ELR (cell line): ENCODE data around the gene VAC14.

Experiments used
- DNase-seq: peaks from one replicate; pipeline ENCODE4 v3.0.0-alpha.2; 2015; ENCODE audit warnings: low read depth

VAC14 gene

DNA sequence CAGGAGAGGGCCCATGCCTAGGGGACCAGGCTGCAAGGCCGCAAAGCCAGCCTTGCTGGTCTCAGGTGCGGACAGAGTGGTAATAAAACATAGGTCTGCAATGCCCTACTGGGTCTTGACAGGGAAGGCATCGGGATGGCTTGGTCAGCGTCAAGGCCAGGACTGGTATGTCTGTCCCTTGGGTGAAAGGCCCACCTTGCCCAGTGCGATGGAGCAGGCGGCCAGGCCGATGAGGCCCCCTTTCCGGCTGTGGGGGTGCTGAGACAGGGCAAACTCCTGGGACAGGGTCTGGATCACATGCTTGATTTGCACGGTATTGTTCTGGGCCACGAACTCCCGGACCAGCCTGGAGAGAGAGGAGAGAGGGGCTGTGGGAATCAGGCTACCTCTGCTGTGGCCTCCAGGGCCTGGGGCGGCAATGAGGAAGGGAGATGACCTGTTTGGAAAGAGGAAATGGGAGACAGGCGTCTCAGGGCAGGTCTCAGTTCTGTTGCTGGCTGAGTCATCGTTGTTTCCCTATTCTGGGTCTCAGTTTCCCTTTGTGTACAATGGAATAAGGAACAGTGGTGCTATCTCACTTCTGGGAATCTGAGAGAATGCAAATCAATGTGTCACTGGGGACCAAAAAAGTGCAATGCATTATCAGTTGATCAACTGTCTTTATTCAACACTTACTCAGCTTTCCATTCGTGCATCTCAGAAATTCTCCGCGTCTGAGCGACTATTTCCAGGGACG lies 14.8 kb downstream of the VAC14 start:
- no peak for DNase-seq

GRCh38 chr16:70784692-70785555 lies 16.0 kb downstream of the VAC14 start:
- no peak for DNase-seq

GRCh38 chr16:70782237-70782636 lies 18.7 kb downstream of the VAC14 start:
- DNase-seq, result no peak

GRCh38 chr16:70781800-70782199 lies 19.2 kb downstream of the VAC14 start:
- DNase-seq, result no peak

- no peak for DNase-seq
These were observed 20.4 kb downstream of the VAC14 start for GRCh38 chr16:70780546-70780945.

GRCh38 chr16:70779361-70779760 lies 21.6 kb downstream of the VAC14 start:
- DNase-seq, result no peak

DNA sequence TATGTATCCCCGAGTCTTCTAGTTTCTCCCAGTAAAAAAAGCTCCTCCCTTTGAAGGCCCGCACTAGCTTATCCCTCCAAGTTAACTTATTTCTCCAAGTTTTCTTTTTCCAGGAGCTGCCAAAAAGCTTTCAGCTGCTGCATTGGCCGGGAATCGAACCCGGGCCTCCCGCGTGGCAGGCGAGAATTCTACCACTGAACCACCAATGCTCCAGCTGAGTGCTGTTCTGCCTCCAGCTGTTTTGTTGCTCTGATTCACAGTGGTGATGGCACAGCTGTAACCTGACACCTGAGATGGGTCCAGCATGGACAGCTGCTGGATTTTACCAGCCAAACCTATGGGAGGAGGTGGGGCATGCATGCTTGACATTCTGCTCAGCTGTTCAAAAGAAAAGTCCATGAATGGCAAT lies 22.1 kb downstream of the VAC14 start:
- DNase-seq, result peak; percentile 83

- DNase-seq, result peak; percentile 30
These were observed 23.0 kb downstream of the VAC14 start for GRCh38 chr16:70777973-70778406.

- no peak for DNase-seq
These were observed 23.5 kb downstream of the VAC14 start for GRCh38 chr16:70777496-70777895.

- DNase-seq, result no peak
These were observed 25.6 kb downstream of the VAC14 start for GRCh38 chr16:70775399-70775798.

GRCh38 chr16:70774261-70774660 lies 26.7 kb downstream of the VAC14 start:
- DNase-seq, result no peak

DNA sequence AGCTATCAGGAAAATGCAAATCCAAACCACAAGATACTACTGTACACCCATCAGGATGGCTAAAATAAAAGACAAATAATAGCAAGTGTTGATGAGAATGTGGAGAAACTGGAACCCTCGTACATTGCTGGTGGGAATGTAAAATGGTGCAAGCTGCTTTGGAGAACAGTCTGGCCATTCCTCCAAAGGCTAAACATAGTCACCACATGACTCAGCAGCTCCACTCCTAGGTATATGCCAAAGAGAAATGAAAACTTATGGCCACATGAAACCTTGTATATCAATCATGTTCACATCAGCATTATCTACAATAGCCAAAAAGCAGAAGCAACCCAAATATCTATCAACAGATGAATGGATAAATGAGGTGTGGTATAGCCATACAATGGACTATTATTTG lies 28.5 kb downstream of the VAC14 start:
- peak; percentile 71 for DNase-seq

- peak; percentile 75 for DNase-seq
These were observed 30.1 kb downstream of the VAC14 start for GRCh38 chr16:70770626-70771552.

DNA sequence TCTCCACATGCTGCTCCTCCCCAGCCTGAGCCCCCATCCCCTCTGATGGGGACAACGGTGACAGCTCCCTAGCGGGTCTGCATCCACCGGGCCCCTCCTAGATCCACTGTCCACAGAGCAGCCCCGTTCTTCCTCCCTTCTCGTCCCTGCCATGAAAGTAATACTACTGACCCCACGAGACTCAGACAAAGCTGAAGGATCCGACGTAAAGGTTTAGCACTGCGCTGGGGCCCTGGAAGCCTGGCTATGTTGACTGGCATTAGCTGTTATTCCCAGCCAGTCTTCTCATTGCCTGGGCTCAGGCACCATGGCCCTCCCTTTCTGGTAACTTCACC lies 30.7 kb downstream of the VAC14 start:
- DNase-seq, result no peak

DNA sequence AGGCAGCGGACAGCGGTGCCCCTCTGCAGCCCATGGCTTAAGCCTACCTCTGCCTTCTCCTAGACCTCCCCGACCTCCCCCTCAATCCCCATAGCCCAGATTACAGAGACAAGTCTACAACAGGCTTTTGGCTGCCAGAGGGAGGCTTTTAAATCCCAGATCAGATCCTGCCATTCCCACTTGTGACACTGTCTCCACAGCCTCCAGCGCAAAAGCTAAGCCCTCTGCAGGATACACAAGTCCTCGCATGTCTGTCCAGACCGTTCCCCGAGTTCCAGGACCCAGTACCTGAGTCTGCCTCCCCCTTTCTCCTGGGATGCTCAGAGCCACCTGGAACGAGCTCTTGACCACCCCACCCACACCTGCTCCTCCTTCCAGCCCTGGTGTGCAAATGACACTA lies 31.2 kb downstream of the VAC14 start:
- DNase-seq, result no peak

DNA sequence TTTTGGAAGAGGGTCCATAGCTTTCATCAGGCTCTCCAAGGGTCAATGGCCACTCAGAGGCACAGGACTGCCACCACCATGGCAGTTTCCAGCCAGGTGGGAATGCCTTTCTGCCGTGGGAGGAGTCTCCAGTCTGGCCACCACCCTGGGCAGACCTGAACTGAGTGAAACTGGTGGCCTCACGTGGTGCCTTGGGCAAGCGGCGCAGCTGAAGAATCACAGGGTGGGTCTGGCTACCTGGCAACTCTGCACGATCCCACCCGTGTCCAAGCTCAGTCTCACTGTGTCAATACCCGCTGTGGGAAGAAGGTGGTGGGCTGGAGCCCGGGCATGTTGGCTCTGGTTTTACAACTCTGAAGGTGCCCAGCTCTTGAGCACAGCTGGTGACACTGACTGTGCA lies 31.8 kb downstream of the VAC14 start:
- no peak for DNase-seq

- no peak for DNase-seq
These were observed 32.8 kb downstream of the VAC14 start for GRCh38 chr16:70768203-70768580.

GRCh38 chr16:70767377-70768202 lies 33.4 kb downstream of the VAC14 start:
- DNase-seq, result peak; percentile 73

DNA sequence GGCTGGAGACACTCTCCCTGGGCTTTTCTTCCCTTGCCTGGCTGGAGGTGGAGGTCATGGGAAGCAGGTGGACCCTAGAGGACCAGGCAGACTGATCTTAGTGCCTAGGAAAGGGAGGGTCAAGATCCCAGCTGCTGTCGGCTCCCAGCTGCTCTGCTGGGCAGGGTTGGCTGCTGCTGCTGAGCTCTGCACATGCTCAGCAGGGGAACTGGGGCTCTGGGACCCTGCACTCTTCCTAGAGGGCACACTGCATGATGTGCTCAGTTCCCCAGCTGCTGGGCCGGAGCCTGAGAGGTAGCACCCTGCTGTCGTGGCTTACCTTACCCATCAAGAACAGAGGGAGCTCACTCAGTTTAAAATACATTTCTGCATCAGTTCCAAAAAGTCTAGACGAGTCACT lies 34.3 kb downstream of the VAC14 start:
- DNase-seq, result no peak

- no peak for DNase-seq
These were observed 34.8 kb downstream of the VAC14 start for GRCh38 chr16:70766176-70766575.

GRCh38 chr16:70765491-70765890 lies 35.5 kb downstream of the VAC14 start:
- no peak for DNase-seq

DNA sequence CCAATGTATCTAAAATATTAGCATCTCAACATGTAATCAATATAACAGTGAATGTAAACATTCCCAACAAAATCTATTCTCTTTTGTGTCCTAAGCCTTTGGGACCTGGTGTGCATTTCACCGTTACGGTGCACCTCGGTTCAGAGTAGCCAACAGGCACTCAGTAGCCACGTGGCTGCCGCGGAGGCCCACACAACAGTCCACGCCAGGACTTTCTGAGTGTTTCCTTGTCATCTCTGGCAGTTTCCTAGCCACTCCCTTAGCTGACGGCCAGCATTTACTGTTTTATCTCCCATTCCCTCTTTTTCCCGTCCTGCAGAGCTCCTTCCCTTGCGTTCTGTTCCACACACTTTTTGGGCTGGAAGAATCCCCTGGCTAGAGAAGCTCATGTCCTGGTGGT lies 36.3 kb downstream of the VAC14 start:
- no peak for DNase-seq
